ENCODE data around the gene GLIS1. TPM values are rescaled to one million over a fixed set of nuclear protein-coding genes. Genes with fewer than 3 reads are reported as not detected.

GLIS1 gene
- total RNA-seq, 2 experiments from 2014 or later, result not detected

DNA sequence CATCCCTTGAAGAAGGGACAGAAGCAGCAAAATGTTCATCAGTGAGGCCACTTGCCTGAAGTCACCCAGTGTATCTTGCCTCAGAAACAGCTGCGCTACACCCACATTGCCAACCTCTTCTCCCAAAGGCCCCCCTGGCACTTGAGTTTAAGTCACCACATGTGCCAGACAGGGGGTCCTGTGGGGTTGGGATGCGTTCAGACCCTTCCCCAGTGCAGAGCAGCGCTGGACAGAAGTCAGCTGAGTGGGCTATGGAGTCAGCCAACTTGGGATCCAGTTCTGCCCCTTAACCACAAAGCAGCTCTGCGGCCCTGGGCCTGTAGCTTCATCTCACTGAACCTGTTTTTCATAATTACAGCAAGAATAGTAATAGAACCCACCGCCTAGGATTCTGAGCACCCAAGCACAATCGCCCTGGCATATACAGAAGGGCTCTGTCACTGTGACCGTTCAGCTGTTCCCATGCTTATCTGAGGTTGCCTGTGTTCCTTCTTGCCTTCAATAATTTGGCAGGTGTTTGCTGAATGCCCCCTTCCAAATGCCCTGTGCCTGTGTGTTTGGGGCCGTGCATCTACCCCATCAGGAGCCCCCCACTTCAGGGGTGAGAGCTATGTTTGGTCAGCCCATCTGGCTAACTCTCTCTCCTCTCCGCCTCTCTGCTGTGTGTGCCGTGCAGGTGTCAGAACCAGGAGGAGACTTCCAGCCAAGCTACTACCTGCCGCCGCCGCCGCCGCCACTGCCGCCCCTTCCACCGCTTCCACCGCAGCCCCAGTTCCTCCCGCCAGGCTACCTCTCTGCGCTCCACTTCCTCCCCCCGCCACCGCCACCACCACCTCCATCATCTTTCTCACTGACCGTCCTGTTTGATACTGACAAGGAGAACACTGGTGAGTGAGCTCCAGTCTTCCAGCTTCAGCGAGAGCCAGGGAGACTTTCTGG lies 274.7 kb downstream of the GLIS1 start:
- POLR2A ChIA-PET, result interaction anchor here (2.2 kb wide), 1 partner anchor 11 kb away, joined by 4 read pairs; no protein-coding TSS in a partner anchor
- no peaks in the 10 kb centered on the region for H3K9me3 Mint-ChIP-seq
- CTCF ChIA-PET, result interaction anchor here (1.4 to 1.8 kb wide), 2 partner anchors 14 to 20 kb away, joined by 3 to 8 read pairs; no protein-coding TSS in a partner anchor
- no peak overlapping the region for H3K4me3 Mint-ChIP-seq
- intact Hi-C loops (cut with micrococcal nuclease), result no loop called here
- ATAC-seq, result no peak
- H3K4me1 Mint-ChIP-seq (ENCODE audit: low read depth), result peaks cover 3% of the 10 kb centered on the region
- DNase-seq, result no peak
- H3K27ac Mint-ChIP-seq, result no peak overlapping the region
- TF ChIP-seq CTCF (IDR thresholded peaks at IDR 0.05), result no peak
- no peaks in the 10 kb centered on the region for H3K27me3 Mint-ChIP-seq
- no peaks in the 10 kb centered on the region for H3K36me3 Mint-ChIP-seq (ENCODE audit: low read depth)

- no peak for TF ChIP-seq CTCF (IDR thresholded peaks at IDR 0.05)
- ATAC-seq (no peak), DNase-seq (no peak)
- intact Hi-C loops (cut with micrococcal nuclease), result no loop called here
- no peaks in the 10 kb centered on the region for H3K9me3 Mint-ChIP-seq
- no peak overlapping the region for H3K27ac Mint-ChIP-seq
- no peak overlapping the region for H3K4me3 Mint-ChIP-seq
- H3K4me1 Mint-ChIP-seq (ENCODE audit: low read depth), result peaks cover 3% of the 10 kb centered on the region
- H3K27me3 Mint-ChIP-seq, result no peaks in the 10 kb centered on the region
- CTCF ChIA-PET, result interaction anchor here (0.8 to 0.9 kb wide), 2 partner anchors 13 to 18 kb away, joined by 3 read pairs; no protein-coding TSS in a partner anchor
- POLR2A ChIA-PET, result no interaction called here
- no peaks in the 10 kb centered on the region for H3K36me3 Mint-ChIP-seq (ENCODE audit: low read depth)
These were observed 276.0 kb downstream of the GLIS1 start for GRCh38 chr1:53462769-53463501.

- ChIA-PET CTCF (interaction anchor here (0.8 kb wide), 1 partner anchor 18 kb away, joined by 3 read pairs; no protein-coding TSS in a partner anchor), POLR2A (no interaction called here)
- Mint-ChIP-seq H3K27me3 (no peaks in the 10 kb centered on the region), H3K27ac (no peak overlapping the region), H3K9me3 (no peaks in the 10 kb centered on the region), H3K4me1 (ENCODE audit: low read depth) (peaks cover 3% of the 10 kb centered on the region), H3K36me3 (ENCODE audit: low read depth) (no peaks in the 10 kb centered on the region), H3K4me3 (no peak overlapping the region)
- intact Hi-C loops (cut with micrococcal nuclease), result no loop called here
- ATAC-seq (no peak), DNase-seq (no peak)
- TF ChIP-seq CTCF (IDR thresholded peaks at IDR 0.05), result no peak
These were observed 276.8 kb downstream of the GLIS1 start for GRCh38 chr1:53462193-53462592.

DNA sequence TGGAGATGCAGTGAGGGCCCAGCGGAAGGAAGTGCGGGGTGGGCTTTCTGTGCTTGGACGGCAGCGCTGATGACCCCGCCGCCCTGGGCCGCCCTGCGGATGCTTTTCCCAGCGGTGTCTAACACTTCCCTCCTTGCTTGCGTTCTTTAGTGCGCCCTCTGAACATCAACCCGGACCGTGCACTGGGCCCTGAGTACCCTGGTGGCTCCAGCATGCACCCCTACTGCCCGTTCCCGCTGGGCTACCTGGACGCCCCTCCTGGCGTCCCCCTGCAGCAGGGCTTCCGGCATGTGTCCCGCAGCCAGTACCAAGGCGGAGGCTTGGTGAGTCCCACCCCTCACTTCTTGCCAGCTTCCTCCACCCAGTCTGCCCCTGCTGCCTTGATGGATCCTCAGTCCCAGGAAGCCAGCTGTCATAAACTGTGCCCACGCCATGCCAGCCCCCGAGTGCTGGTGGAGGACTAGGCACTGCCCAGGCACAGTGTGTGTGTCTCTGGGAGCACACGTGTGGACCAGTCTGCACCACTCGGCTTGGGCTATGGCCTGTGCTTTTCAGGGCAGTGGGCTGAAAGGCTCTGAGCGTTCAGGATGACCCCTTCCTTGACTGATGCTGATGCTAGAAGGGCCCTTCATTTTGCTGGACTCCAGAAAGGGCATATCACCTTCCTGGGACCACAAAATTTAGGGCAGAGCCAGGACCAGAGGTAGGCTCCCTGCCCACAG lies 277.5 kb downstream of the GLIS1 start:
- Mint-ChIP-seq H3K4me3 (no peak overlapping the region), H3K9me3 (no peaks in the 10 kb centered on the region), H3K27ac (no peak overlapping the region), H3K4me1 (ENCODE audit: low read depth) (peaks cover 3% of the 10 kb centered on the region), H3K27me3 (no peaks in the 10 kb centered on the region), H3K36me3 (ENCODE audit: low read depth) (no peaks in the 10 kb centered on the region)
- intact Hi-C loops (cut with micrococcal nuclease), result no loop called here
- CTCF ChIA-PET, result interaction anchor here (1.2 kb wide), 1 partner anchor 68 kb away, joined by 3 read pairs; no protein-coding TSS in a partner anchor
- no peak for TF ChIP-seq CTCF (IDR thresholded peaks at IDR 0.05)
- DNase-seq, result no peak
- POLR2A ChIA-PET, result no interaction called here
- no peak for ATAC-seq

All from activated CD8-positive, alpha-beta T cell treated with anti-CD3 and anti-CD28 coated beads for 36 hours (primary cell).